Neutrophil (primary cell): ENCODE data around the gene MERTK.

Source experiments
- H3K27ac ChIP-seq: fragments of 200-600 bp; sonication (generic); 2 replicates; pipeline ENCODE4 v1.5.1; 2016; ENCODE audit warnings: mild to moderate bottlenecking, moderate library complexity
- H3K27me3 ChIP-seq: fragments of 200-600 bp; sonication (generic); 2 replicates; pipeline ENCODE4 v1.6.0; 2016; ENCODE audit warnings: mild to moderate bottlenecking
- H3K36me3 ChIP-seq: fragments of 200-600 bp; sonication (generic); 2 replicates; pipeline ENCODE4 v1.5.1; 2017
- H3K4me1 ChIP-seq, 2 experiments: fragments of 200-600 bp in 1 of 2; sonication (generic) in 1 of 2; 1 replicate in 1 of 2; 2 replicates in 1 of 2; pipeline versions ENCODE4 v1.5.1 to v1.6.1; 2013 to 2016; ENCODE audit warnings: low read depth in 1 of 2, low read length in 1 of 2, mild to moderate bottlenecking in 1 of 2, moderate library complexity in 1 of 2; ENCODE audit not compliant: control insufficient read depth in 1 of 2, insufficient read depth in 1 of 2
- H3K4me3 ChIP-seq, 2 experiments: fragments of 200-600 bp in 1 of 2; sonication (generic) in 1 of 2; 1 replicate in 1 of 2; 2 replicates in 1 of 2; pipeline ENCODE4 v1.5.1; 2013 to 2016; ENCODE audit warnings: low read depth in 1 of 2, low read length in 1 of 2, mild to moderate bottlenecking in 1 of 2, moderate library complexity in 1 of 2
- H3K9me3 ChIP-seq: fragments of 200-600 bp; sonication (generic); 2 replicates; pipeline ENCODE4 v1.5.1; 2016
- TF ChIP-seq, protein P1 (sequence below): fragments of 200-600 bp; sonication (generic); IDR thresholded peaks from 2 replicates; pipeline ENCODE4 v1.5.1; 2016; ENCODE audit warnings: antibody characterized with exemption

Gene MERTK

DNA sequence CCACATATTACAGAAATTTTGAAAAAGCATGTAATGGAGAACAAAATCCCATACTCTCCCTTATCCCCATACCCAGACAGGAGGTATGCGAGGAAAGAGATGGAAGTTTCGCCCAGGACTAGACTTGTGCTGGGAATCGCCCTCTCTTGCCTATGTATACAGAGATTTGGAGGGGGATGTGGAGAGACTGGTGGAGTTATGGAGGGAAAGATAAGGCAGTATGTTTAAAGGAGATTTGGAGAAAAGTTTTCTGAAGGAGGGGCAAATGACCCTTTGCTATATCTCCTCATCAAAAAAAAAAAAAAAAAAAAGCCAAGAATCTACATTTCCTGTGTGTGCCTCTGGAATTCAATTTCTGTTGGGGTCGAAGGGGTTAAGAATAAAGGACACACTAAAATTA, 75.3 kb downstream of the MERTK start:
- no peak overlapping the region for H3K27ac ChIP-seq
- TF ChIP-seq, protein P1, sequence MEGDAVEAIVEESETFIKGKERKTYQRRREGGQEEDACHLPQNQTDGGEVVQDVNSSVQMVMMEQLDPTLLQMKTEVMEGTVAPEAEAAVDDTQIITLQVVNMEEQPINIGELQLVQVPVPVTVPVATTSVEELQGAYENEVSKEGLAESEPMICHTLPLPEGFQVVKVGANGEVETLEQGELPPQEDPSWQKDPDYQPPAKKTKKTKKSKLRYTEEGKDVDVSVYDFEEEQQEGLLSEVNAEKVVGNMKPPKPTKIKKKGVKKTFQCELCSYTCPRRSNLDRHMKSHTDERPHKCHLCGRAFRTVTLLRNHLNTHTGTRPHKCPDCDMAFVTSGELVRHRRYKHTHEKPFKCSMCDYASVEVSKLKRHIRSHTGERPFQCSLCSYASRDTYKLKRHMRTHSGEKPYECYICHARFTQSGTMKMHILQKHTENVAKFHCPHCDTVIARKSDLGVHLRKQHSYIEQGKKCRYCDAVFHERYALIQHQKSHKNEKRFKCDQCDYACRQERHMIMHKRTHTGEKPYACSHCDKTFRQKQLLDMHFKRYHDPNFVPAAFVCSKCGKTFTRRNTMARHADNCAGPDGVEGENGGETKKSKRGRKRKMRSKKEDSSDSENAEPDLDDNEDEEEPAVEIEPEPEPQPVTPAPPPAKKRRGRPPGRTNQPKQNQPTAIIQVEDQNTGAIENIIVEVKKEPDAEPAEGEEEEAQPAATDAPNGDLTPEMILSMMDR: no peak
- H3K4me3 ChIP-seq: no peak overlapping the region
- H3K36me3 ChIP-seq: no peaks in the 10 kb centered on the region
- peaks cover 0 to 7% of the 10 kb centered on the region in 2 experiments for H3K4me1 ChIP-seq
- H3K27me3 ChIP-seq: no peaks in the 10 kb centered on the region
- no peaks in the 10 kb centered on the region for H3K9me3 ChIP-seq

DNA sequence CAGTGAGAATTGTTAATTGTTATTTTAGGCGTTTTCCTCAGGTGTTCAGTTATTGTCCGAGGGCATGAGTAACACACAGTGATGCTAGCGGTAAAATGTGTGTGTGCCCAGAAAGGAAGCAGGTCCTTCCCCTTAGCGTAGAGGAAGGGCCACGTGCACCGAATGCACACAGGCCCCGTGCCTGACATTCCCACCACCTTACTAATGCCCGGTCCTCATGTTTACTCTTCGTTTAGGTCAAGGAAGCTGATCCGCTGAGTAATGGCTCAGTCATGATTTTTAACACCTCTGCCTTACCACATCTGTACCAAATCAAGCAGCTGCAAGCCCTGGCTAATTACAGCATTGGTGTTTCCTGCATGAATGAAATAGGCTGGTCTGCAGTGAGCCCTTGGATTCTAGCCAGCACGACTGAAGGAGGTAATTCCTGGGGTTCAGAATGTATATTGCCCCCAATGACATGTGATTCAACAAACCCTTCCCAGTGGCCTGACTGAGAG, 76.7 kb downstream of the MERTK start:
- H3K9me3 ChIP-seq: no peaks in the 10 kb centered on the region
- H3K4me1 ChIP-seq: peaks cover 0 to 7% of the 10 kb centered on the region in 2 experiments
- H3K27ac ChIP-seq: no peak overlapping the region
- H3K27me3 ChIP-seq: no peaks in the 10 kb centered on the region
- H3K36me3 ChIP-seq: no peaks in the 10 kb centered on the region
- no peak overlapping the region for H3K4me3 ChIP-seq
- TF ChIP-seq, protein P1: no peak

DNA sequence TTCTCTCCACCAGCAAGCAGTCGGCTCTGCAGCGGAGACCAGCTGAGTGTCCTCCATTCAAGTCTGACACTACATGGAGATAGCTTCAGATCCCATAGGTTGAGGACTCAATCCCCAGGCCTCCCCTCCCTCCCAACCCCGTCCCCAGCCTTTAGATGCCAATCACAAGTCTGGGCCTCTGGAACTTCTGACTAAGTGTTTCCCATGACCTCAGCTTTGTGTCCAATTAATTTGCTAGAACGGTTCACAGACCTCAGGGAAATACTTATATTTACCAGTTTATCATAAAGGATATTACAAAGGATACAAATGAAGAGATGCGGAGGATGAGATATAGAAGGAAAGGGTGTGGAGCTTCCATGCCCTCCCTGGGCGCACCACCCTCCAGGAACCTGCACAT, 77.4 kb downstream of the MERTK start:
- Histone ChIP-seq H3K27ac (no peak overlapping the region), H3K9me3 (no peaks in the 10 kb centered on the region), H3K4me1 (peaks cover 0 to 7% of the 10 kb centered on the region in 2 experiments), H3K36me3 (no peaks in the 10 kb centered on the region), H3K4me3 (no peak overlapping the region), H3K27me3 (no peaks in the 10 kb centered on the region)
- TF ChIP-seq, protein P1: no peak

DNA sequence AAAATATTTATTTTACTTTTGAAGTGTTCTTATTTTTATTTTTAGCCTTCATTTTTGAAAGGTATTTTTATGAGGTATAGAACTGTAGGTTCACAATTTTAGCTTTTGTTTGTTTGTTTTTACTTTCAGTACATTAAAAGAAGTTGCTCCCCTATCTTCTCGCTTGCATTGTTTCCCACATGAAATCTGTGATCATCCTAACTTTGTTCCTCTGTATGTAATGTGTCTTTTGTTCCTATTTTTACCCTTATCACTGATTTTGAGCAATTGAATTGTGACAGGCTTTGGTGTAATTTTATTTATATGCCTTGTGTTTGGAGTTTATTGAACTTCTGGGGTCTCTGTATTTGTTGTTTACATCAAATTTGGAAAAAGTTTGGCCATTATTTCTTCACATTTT, 78.8 kb downstream of the MERTK start:
- Histone ChIP-seq H3K4me3 (no peak overlapping the region), H3K36me3 (no peaks in the 10 kb centered on the region), H3K4me1 (peaks cover 0 to 7% of the 10 kb centered on the region in 2 experiments), H3K27ac (no peak overlapping the region), H3K27me3 (no peaks in the 10 kb centered on the region), H3K9me3 (no peaks in the 10 kb centered on the region)
- TF ChIP-seq, protein P1: no peak

DNA sequence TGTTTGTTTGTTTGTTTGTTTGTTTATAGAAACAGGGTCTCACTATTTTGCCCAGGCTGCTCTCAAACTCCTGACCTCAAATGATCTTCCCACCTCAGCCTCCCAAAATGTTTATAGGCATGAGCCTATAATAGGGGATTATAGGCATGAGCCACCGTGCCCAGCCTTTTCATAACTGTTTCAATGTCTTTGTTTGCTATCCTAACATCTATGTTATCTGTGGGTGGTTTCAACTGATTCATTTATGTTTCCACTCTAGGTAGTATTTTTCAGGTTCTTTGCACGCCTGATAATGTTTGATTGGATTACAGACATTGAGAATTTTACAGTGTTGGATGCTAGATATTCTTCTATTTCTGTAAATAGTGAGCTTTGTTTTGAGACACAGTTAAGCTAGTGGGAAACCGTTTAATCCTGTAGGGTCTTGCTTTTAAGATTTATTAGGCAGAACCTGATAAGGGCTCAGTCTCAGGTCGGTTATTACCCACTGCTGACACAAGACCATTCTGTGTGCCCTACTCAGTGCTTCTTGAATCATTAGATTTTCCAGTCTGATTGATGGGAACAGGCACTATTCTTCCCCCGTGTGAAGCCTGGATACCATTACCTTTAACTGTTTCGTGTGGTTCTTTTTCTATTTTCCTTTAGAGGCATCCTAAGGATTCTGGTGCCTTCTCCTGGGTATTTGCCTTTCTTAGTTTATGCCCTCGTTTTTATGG, 80.2 kb downstream of the MERTK start:
- H3K36me3 ChIP-seq: peaks cover 6% of the 10 kb centered on the region
- TF ChIP-seq, protein P1: no peak
- no peak overlapping the region for H3K27ac ChIP-seq
- H3K27me3 ChIP-seq: no peaks in the 10 kb centered on the region
- H3K4me3 ChIP-seq: no peak overlapping the region
- H3K4me1 ChIP-seq: peaks cover 0 to 7% of the 10 kb centered on the region in 2 experiments
- no peaks in the 10 kb centered on the region for H3K9me3 ChIP-seq
